Fibroblast of gingiva (primary cell): ENCODE results near the gene TEX13C.
"Not testable (repeated sequence)": the region's sequence is repeated elsewhere in the genome, so short reads cannot be mapped to it uniquely, and the experiment has no call there.

Experiments used
- DNase-seq: peaks from one replicate; pipeline ENCODE4 v3.0.0-alpha.2; 2011; ENCODE audit warnings: low read depth

TEX13C gene

GRCh38 chrX:125319646-125320521 is at the start of gene TEX13C:
Gene TEX13C (plus strand): TSS chrX:125319871. CDS start chrX:125320120, 249 bp downstream.
- no peak for DNase-seq

GRCh38 chrX:125287282-125287681 is 32.4 kb upstream of the TEX13C start:
- DNase-seq = no peak

GRCh38 chrX:125288343-125288742 is 31.3 kb upstream of the TEX13C start:
- no peak for DNase-seq

- DNase-seq = no peak
Observed at GRCh38 chrX:125289209-125289608, 30.5 kb upstream of the TEX13C start.

- no peak for DNase-seq
Observed at GRCh38 chrX:125289920-125290319, 29.8 kb upstream of the TEX13C start.

GRCh38 chrX:125291124-125291523 is 28.5 kb upstream of the TEX13C start:
- DNase-seq = no peak

GRCh38 chrX:125293850-125294780 is 25.6 kb upstream of the TEX13C start:
- DNase-seq = no peak

- DNase-seq = peak; percentile 12
Observed at GRCh38 chrX:125295337-125295736, 24.3 kb upstream of the TEX13C start.

- DNase-seq = no peak
Observed at GRCh38 chrX:125298871-125299270, 20.8 kb upstream of the TEX13C start.

GRCh38 chrX:125306335-125306866 is 13.3 kb upstream of the TEX13C start:
- no peak for DNase-seq

GRCh38 chrX:125308653-125309052 is 11.0 kb upstream of the TEX13C start:
- no peak for DNase-seq

- not testable (repeated sequence) for DNase-seq
Observed at GRCh38 chrX:125319166-125319565, 505 bp upstream of the TEX13C start.

GRCh38 chrX:125322431-125322830 is 2.8 kb downstream of the TEX13C start:
- no peak for DNase-seq

- DNase-seq = no peak
Observed at GRCh38 chrX:125326599-125326998, 6.9 kb downstream of the TEX13C start.

GRCh38 chrX:125327891-125328290 is 8.2 kb downstream of the TEX13C start:
- DNase-seq = no peak

- DNase-seq = no peak
Observed at GRCh38 chrX:125333583-125333982, 13.9 kb downstream of the TEX13C start.

GRCh38 chrX:125340490-125340889 is 20.8 kb downstream of the TEX13C start:
- DNase-seq = no peak

- no peak for DNase-seq
Observed at GRCh38 chrX:125374169-125374568, 54.5 kb downstream of the TEX13C start.
